CD4-positive, alpha-beta T cell treated with Interleukin-1 beta for 1 hour (primary cell): ENCODE data around the gene PON3.
"Not testable (repeated sequence)": the region's sequence is repeated elsewhere in the genome, so short reads cannot be mapped to it uniquely, and the experiment has no call there.

Experiments used
- DNase-seq, 2 donors: peaks; one replicate each; pipeline ENCODE4 v3.0.0-alpha.2; 2020 to 2022

PON3 gene

GRCh38 chr7:95411666-95412065 lies 15.5 kb upstream of the PON3 start:
- no peak for DNase-seq

DNA sequence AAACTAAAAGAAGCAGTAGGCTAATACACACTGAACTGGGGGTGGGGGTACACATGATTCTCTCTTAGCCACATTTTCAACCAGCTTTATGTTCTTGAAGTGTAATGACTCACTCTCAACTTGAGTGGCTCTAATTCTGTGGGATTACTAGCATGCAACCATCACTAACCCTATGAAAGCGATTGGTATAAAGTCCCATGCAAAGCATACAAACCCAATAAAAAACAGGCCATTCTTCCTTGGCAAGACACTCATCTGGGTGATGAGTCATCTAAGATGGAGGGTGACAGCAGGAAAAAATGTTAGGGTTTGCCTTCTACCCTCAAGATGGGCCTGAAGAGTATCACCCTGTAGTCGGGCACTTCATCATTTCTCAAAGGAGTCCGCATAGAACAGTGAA lies 14.9 kb upstream of the PON3 start:
- DNase-seq = no peak

GRCh38 chr7:95407751-95408150 lies 11.6 kb upstream of the PON3 start:
- DNase-seq = no peak

GRCh38 chr7:95405800-95406199 lies 9.6 kb upstream of the PON3 start:
- no peak for DNase-seq

DNA sequence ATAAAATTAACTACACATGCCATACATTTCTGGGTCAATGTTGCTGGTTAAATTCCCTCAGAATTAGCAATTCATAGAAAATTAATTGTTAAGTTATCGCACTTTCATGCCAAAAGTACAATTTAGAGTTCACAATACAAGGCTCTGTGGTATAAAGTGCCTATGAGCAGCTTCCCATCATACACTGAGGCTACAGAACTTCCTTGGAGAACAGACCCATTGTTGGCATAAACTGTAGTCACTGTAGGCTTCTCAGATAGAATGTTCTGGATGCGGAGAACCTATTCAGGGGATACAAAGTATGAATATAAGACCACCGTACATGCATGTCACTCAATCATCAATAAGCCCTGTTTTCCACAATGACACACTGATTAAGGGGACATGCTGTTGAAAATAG lies 9.0 kb upstream of the PON3 start:
- DNase-seq = no peak

- DNase-seq = no peak
Measured at GRCh38 chr7:95404316-95404865, 8.2 kb upstream of the PON3 start.

DNA sequence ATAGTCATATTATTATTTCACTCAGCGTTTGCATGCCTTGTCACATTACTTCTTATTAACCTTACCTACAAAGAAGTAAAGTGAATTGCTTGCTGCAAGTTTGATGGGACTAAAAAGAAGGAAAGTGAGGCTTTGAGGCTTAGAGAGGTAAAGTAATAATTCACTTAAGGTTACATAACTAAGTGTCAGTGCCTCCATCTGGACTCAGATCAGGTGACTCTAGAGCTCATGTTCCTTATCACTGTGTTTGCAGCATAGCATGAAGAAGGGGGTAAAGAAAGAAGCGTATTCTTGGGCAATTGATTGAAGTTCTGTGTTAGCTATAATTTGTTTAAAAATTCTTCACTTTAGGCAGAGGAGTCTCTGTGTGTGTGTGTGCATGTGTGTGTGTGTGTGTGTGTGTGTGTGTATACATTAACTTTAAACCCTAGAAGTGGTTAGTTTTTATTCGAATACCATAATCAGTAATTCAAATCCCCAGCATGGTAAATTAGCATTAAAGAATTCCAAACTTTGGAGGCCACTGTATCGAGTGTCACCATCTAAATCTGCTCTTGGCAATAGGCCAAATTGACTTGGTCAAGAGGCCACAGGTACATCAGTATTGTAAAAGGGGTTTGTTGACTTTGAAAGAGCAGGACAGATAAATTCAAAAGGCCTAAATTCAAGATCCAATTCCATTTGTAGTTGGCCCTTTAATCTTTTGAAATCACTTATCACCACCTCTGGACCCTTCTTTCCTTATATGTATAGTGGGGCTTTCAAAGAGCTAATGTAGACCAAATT lies 2.2 kb upstream of the PON3 start:
- DNase-seq = no peak

DNA sequence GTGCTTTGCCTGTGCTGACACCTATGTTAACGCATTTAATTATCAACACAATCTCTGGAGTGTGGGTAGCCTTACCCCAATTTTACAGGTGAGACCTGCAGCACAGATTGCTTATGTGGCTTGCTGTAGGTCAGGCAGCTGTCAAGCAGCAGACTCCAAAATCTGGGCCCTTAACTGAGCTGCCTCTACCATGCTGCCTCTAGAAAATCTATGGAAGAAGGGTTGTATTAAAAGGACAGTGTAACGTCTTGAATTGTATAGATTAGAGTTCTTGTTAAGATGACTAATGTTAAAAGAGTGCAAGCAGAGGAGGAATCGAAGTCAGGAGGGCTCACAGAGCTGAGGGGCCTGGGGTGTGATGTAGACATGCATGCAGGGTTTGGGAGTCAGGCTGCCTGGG lies 1.2 kb upstream of the PON3 start:
- DNase-seq = no peak

DNA sequence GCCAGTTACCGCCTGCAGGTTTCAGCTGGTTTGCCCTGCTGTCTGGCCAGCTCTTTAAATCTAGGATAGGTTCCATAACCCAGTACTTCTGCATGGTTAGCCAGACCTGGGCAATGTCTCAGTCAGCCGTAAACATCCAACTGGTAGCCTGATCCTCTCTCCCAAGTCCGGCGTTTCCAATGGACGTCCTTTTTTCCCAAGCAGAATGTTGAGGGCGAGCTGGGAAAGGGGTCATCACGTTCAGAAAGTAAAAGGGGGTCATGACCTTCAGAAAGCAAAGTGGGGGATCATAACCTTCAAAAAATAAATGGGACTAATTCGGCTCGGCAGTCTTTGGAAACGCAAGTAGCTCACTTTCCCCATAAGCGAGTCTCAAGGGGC lies 430 bp downstream of the PON3 start:
- DNase-seq = no peak

GRCh38 chr7:95394370-95394769 lies 1.8 kb downstream of the PON3 start:
- DNase-seq = no peak

GRCh38 chr7:95391761-95392160 lies 4.4 kb downstream of the PON3 start:
- no peak for DNase-seq

- no peak for DNase-seq
Measured at GRCh38 chr7:95389516-95389915, 6.7 kb downstream of the PON3 start.

DNA sequence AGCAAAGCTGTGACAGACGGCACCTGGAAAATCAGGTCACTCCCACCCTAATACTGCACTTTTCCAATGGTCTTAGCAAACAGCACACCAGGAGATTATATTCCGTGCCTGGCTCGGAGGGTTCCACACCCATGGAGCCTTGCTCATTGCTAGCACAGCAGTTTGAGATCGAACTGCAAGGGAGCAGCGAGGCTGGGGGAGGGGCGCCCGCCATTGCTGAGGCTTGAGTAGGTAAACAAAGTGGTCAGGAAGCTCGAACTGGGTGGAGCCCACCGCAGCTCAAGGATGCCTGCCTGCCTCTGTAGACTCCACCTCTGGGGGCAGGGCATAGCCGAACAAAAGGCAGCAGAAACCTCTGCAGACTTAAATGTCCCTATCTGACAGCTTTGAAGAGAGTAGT lies 16.7 kb downstream of the PON3 start:
- not testable (repeated sequence) for DNase-seq

GRCh38 chr7:95376632-95377400 lies 19.4 kb downstream of the PON3 start:
- no peak for DNase-seq

- no peak for DNase-seq
Measured at GRCh38 chr7:95375591-95376257, 20.5 kb downstream of the PON3 start.

DNA sequence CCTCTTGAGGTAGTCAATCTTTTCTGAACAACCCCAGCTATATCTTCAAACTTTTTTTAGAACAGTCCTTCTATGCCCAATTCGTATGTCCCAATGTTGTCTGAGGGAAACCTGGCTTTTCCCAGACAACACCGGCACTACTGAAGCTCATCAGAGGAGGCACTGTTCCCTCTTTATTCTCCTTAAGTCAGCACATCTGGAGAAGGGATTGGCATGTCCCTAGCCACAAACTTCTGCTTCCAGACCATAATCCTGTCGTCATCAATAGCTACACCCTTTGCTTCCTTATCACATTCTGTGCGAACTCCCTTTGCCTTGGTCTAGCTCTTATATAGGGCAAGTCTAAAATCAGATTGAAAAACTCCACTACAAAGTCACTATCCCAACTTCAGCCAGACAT lies 22.9 kb downstream of the PON3 start:
- no peak for DNase-seq

DNA sequence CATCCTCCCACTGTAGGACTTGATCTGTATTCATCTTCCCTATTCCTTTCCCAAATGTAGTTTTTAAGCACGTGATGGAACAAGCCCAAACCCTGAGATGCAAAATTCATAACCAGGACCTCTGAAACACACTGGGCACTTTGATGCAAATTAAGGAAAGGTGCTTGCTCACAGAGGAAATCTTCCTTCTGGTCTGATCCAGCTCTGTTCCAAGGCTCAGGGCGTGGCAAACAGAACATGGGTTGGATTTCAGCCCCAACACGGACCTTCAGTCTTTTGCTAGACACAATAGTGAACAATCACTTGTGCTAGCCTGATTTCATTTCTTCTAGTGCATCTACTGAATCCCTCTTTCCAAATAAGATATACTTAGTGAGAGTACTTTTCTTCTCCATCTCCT lies 27.9 kb downstream of the PON3 start:
- no peak for DNase-seq

DNA sequence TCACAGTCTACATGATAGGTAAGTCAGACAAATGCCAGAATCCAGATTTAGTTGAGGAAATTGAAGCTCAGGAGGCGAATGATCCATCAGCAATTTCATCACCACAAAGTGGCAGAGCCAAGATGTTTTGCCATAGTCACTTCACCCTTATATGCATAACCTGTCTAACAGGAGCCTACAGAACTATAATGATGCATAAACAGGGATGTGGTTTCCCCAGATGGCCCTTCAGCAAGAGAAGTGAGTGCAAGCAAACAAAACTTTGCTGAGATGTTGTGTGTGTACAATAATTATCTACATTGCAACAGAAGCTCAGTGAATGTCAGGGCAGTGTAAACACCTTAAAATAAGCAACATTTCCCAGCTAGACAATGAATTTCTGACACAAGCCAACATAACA lies 28.6 kb downstream of the PON3 start:
- DNase-seq = no peak

- no peak for DNase-seq
Measured at GRCh38 chr7:95365151-95365550, 31.0 kb downstream of the PON3 start.

GRCh38 chr7:95357623-95358022 lies 38.6 kb downstream of the PON3 start:
- DNase-seq = no peak

GRCh38 chr7:95342642-95343307 lies 53.4 kb downstream of the PON3 start:
- DNase-seq = no peak

- DNase-seq = no peak
Measured at GRCh38 chr7:95342029-95342428, 54.1 kb downstream of the PON3 start.

- no peak for DNase-seq
Measured at GRCh38 chr7:95340491-95340890, 55.7 kb downstream of the PON3 start.
